GM18870 (cell line): ENCODE results near the gene CPVL.

Experiments used
- ATAC-seq: cut with Tn5 transposase; IDR thresholded peaks from one replicate; pipeline ENCODE4 v1.9.1; 2021; ENCODE audit warnings: moderate library complexity; ENCODE audit not compliant: unreplicated experiment

Gene CPVL

DNA sequence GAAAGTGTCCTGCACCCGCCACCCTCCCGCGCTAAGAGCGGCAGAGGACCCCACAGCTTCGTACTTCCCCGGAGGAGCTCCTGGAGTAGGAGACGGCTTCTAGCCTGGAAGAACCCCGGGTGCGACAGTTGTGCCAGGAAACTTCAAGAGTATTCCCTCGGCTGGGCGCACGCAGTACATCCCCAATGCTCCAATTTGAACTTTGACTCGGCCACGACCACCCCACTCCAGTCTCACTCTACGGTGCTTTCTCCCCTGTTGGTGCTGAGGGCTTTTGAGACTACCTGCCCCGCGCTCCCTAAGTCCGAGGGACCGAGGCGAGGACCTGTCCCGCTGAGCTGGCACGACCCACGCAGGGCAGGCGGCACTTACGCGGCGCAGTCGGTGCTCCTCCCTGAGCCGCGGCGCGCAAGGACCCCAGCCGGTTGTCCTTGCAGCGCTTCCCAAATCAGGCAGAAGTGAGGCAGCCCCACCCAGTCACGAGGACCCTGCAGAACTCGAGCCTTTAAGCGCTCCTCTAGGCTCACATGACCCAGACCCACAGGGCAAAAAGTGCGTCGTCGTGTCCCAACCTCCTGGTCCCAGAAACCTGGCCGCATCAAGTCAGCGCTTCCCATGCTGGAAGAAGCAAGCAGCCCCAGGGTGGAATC lies at the start of gene CPVL:
TSS of gene CPVL (minus strand) at position 481 of the 650 bp plus-strand sequence. CDS start 25,476 bp downstream, outside the sequence.
- no peak for ATAC-seq

DNA sequence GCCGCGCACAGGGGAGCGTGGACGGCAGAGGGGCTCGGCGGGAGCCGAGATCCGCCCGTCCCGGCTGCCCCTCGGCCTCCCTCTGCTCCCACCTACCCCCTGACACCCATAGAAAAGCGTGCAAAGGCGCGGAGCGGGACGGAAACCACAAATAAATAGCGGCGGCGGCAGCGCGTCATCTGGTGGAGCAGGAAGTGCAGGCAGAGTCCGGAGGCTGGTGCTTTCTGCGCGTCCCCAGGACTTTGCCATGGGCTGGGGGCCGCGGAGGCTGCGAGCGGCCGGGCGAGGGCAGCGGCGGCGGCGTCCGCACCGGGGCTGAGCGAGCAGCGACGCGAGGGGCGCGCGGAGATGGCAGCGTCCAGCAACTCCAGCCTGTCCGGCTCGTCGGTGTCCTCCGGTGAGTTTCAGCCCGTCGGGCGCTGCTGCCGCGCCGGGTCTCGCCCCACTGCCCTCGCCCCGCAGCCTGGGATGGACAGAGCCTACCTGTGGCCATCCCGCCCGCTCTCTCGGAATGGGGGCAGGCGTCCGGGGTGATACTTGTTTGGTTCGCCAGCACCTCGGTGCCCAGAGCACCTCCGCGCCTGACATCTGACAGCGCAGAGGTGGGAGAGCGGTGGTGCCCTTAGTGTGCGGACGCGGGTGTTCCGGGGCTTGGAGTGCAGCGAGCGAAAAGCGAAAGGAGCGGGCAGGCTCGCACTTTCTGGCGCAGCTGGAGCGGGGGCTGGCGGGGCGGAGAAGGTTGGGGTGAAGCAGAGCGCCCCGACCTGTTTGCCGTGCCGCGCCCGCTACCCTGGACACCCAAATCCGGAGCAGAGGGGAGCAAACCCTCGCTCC lies 48.5 kb upstream of the CPVL start, which contains the start of gene CHN2:
TSS of gene CHN2 (plus strand) at position 182 of the 834 bp plus-strand sequence.
- ATAC-seq, result no peak

DNA sequence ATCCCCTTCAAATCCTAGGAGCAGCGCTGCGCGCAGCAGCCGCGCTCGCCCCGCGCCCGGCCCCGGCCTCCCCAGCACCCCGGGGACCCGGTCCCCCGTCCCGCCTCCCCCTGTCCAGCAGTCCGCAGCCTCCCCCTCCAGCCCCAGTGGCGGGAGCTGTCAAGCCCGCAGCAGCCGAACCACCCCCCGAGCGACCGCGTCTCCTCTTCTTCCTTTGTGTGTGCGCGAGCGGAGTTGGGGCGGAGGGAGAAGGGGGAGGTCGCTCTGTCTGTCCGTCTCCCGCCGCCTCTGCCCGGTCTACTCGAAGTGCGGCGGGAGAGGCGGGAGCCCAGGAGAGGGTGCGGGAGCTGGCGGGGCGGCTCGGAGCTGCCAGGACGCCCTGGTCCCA lies 47.9 kb upstream of the CPVL start:
- ATAC-seq, result no peak

DNA sequence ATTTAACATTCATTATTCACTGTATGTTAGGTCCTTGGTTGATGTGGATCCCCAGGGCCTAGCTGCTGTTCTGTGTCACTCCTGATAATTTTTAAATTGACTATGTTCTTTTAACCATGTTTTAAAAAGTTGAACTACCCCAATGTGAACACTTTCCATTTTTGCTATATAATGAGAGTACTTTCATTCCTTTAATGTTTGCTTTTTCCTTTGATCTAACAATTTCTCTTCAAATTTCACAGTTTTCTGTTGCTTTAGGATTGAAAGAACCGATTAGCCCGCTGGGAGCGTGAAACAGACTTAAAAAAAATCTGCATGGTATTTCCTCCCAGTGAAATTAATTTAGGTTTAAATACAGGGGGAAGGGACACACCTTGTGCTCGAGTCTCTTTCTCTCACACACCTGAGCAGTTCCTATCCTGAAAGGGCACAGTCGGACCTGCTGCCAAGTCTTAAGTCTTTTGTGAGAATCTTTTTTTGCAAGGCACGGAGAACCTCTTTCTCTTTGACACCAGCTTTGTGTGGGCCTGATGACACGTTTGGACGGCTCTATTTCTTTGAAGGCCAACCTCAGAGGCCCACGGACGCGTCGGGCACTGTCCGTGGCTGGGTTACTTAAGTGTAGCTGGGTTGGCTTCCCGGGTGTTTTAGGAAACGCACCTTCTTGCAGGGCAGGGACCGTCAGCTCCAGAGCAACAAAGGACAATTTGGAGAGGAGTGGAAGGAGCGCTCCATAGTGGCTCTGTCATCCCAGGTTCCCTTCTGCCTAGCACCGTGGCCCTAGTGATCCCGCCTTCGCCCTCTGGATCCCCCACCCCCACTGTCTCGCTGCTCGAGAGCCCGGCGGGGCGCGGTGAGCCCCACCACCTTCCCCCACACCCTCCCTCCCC lies 47.2 kb upstream of the CPVL start:
- no peak for ATAC-seq

DNA sequence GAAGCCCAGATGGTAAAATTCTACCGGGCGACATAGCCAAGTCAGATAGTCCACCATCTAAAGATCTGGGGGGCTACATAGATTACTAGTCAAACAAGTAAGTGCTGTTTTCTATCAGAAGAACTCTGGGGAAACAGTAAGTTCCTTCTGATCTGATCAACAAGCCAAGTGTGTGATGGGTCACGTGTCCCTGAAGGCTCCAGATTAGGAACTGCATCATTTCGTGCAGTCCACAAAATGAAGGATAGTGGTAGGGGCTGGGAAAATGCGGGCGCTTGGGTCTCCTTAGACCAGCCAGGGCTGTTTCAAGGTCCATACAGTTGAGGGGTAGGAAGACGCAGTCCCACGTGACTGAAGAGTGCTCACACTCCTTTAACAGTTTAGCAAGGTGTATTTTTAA lies 46.5 kb upstream of the CPVL start:
- no peak for ATAC-seq

DNA sequence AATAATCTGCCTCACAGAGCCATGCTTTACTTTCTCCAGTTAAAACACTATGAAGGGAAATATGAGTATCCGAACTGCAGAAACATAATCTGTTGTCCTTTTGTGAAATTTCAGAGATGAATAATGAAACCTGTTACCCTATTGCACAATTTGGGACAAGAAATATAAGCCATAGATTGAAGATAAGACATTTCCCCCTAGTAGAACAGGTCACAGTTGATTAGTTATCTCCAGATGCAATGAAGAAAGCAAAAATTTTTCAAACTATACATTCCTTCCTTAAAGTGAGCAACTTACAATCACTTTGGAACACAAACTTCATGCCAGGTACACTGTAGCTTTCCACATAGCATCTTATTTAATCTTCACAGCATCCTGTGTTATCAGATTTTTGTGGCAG lies 46.0 kb upstream of the CPVL start:
- ATAC-seq, result no peak

DNA sequence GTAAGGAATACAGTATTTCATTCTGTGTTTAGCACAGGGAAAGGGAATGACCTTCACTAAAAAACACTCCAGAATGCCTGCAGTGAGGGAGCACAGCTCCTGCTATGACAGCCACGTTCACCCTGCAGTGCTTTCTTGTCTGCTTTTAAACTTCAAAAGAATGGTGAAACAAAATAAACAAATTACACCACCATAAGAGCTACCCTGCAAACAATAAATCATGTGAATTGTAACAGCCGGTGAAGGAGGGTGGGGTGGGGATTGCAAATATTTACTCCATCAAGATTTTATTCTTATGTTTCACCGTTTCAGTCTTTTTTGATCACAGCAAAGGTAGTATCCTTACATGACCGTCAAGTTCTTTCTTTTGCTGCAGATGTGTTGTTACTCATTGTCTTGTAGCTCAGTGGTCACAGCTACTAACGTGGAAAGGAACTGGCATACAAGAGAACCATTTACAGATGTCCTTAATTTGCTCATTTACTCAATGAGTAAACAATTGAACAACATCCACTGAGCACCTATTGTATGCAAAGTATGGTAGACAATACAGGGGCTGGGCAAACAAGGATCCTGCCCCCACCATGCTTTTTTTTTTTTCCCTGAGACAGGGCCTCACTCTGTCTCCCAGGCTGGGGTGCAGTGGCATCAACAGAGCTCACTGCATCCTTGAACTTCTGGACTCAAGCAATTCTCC lies 44.2 kb upstream of the CPVL start:
- no peak for ATAC-seq

DNA sequence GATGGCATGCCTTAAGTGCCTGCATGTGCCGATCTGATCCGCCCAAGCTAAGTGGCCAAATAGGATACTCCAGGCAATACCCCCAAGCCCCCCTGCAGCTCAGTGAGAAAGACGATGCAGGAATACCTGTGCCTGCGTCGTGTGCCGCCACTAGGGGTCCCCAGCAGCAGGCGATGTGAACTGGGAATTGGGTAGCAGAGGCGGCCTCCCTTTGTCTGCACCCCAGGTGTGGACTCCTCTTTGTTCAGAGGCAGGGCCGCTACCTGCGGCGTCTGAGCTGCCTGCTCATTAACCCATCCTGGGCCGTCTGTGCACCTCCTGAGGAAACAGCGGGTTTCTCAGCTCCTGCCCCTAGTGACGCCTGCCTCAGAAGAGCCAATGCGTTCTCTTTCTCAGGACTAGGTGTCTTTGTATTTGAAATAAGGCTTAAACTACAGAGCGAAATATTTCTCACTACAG lies 43.4 kb upstream of the CPVL start:
- no peak for ATAC-seq

DNA sequence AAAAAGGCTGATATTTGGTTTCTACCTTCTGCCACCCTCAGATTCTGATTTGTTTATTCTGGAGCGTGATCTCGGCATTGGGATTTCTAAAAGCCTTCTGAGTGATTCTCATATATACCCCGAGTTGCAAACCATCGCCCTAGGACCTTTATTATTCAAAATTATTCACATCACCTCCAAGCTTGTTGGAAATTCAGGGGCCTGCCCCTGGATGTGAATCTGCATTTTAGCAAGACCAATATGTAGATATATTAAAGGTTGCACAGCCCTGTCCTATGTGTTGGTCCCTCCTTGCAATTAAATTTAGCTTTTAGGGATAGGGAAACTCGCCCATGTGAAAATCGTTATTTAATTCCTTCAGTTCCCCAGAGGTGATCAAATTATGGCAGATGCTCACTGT lies 39.3 kb upstream of the CPVL start:
- ATAC-seq, result no peak

DNA sequence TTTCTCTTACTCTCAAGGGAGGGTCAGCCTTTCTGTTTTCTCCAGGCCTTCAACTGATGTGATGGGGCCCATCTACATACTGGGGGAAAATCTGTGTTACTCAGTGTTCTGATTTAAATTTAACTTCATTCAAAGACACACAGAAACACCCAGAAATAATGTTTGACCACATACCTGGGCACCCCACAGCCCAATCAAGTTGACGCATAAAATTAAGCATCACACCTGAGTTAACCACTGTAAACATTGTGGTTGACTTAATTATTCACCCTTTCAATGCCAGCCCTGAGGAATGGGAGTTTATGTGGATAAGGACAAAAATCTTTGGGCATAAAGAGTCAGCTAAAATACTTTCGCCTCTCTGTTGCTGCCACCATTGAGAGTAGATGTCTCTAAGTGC lies 38.3 kb upstream of the CPVL start:
- ATAC-seq, result no peak

DNA sequence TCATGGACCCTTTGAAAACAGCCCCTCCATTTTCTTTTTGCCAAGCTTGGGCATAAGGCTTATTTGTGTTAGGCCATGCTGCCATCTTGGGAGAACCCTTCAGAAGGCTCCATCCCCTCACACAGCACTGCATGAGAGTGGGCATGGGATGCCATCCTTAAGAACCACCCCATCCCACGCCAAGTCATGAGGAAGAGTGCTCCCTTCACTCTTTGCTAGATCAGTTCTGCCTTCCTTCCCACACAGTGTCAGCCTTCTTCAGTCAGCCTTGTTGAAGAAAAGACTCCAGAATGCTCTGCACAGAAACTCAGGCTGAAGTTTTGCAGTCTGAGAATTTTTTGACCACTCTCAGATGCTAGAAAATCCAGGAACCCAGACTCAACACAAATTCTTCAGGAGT lies 32.8 kb upstream of the CPVL start:
- ATAC-seq, result no peak

DNA sequence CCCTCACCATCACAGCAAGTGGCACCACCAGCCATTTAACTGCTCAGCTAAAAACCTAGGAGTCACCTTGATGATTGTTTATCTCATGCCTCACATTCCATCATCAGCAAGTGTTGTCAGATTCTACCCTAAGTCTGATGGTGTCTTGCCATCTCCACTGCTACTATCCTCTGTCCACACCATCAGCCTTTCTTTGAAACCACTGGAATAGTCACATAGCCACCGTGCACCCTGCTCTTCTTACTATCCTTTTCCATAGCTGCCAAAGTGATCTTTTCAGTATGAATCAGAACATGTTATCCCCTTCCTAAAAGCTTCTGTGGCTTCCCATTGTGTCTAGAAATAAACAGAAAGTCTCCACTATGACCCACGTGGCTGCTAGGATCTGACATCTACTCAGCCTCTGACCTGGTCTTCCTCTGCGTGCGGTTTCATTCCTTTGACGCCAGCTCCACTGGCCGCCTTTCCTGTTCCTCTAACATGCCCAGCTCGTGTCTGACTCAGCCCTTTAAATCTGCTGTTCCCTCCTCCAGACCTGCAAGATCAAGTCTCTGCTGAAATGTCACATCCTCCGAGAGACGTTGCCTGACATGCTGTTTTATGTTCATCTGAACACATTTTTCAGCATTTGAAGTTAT lies 31.7 kb upstream of the CPVL start:
- no peak for ATAC-seq

DNA sequence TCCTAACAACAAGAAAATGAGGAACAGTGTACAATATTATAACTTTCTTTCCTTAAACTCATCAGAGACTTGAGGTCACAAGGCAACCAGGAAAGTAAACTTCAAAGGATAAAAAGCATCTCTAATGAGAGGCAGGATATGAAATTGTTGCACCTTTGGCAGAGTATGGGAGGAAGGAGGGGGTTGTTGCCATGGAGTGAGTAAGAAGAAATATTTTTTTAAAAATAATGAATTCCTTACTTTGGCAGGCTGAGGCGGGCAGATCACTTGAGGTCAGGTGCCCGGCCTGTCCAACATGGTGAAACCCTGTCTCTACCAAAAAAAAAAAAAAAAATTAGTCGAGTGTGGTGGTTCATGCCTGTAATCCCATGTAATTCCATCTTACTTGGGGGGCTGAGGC lies 27.1 kb upstream of the CPVL start:
- no peak for ATAC-seq

DNA sequence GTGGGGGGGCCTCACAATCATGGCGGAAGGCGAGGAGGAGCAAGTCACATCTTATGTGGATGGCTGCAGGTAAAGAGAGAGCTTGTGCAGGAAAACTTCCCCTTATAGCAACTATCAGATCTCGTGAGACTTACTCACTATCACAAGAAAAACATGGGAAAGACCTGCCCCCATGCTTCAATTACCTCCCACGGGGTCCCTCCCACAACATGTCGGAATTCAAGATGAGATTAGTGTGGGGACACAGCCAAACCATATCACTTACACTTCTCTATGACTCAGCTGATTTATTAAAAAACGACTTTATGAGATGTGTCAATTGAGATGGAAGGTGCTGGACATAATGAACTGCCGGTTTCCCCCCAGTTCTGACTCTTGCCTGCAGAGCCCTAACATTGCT lies 24.4 kb upstream of the CPVL start:
- no peak for ATAC-seq

DNA sequence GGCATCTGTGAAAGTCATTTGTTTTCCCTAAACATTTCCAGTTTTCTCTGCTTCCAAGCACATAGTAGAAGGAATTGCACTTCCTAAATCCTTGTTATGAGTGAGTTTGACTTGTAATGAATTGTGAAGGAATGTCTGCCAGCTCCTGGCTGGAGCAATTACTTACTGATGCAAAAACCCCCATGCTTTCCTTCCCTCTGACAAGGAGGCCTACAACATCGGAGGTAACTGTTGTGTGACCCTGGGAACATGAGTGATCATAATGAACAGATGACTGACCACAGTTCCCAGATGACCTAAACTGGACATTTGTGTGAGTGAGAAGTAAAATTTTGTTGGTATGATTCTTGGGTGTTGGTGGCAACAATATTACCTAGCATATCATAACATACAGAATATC lies 21.4 kb upstream of the CPVL start:
- ATAC-seq, result no peak

DNA sequence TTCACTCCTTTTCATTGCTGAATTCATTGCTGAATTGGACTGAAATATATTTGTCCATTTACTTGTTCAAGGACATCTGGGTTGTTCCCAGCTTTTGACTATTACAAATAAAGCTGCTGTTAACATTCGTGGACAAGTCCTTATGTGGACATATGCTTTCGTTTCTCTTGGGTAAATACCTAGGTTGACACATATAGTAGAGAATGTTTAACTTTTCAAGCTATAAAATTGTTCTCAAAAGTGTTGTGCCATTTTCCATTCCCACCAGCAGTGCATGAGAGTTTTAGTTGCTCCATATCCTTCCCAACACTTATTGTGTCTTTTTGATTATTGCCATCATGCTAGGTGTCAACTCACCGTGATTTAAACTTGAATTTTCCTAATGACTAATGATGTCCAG lies 17.5 kb upstream of the CPVL start:
- ATAC-seq, result no peak

DNA sequence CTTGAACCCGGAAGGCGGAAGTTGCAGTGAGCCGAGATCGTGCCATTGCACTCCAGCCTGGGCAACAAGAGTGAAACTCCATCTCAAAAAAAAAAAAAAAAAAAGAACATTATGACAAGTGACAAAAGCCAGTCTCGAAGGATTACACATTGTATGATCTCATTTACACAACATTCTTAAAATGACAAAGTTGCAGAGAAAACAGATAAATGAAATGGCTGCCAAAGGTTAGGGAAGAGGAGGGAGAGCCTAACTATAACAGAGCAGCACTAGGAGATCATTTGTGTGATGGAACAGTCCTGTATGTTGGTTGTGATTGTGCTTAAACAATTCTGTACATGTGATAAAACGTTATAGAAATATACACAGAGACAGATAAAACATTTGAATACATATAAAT lies 16.2 kb upstream of the CPVL start:
- no peak for ATAC-seq

DNA sequence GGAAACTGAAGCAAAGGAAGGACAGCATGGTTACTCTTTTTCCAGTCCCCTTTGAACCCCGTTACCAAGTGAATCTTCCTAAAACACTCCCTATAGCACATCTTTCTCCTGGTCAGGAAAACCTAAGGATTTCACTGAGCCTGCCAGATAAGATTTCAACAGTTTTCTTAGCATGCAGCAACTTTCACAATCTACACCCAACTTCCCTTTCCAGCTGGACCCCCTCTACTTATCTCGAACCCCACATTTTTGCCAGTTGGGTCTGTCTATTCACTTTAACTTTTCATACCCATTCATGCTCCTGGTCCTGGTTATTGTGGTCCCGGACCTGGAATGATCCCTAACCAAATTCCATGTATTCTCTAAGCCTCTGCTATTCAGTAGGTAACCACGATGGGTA lies 14.9 kb upstream of the CPVL start:
- no peak for ATAC-seq

DNA sequence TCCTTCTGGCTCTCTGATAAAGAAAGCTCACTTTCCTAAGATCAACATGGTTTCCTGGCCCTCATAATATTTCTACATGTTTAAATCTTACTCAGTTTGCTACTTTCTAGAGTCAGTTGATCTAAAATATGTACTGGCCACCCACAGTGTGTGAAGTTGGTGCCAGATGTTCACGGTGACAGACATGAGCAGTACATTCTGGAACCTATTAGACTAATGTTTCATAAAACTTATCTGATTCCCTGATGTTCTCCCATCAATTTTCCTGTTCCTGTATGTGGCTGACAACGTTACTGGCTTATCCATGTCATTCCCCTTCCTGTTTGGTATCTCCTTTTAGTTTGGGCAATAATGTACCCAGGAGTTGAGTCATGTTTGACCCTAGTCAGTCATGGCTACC lies 13.7 kb upstream of the CPVL start:
- ATAC-seq, result no peak

DNA sequence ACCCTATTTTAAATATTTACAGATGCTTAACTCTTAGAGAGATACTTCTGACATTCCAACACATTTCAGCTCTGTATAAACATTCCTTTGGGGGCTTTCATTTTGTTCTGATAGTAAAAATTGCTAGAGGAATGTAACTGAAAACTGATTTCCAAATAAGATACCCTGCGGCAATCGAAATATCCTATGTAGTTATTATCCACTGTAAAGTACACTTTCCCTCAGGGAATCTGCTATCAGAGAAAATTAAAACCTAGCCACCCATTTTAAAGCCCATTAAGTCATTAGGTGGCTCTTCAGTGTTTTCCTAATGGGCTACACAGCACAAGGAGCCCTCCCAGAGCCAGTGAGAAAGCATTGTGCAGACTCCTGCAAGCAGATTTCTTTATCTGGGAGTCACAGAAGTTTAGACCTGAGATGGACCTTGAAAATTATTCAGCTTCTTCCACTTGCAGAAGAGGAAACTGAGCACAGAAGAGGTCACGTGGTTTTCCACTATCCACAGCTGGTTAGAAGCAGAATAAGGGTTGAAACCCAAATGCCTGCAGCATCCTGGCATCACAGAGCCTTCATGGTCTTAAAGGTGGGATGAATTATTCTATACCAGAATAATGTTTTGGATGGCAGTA lies 12.6 kb upstream of the CPVL start:
- ATAC-seq, result no peak
